NT2/D1 (cell line): ENCODE data around the gene OTUD6A.

Source experiments
- DNase-seq: peaks from one replicate; pipeline ENCODE4 v3.0.0-alpha.2; 2011; ENCODE audit warnings: low read depth, low spot score
- H3K27me3 ChIP-seq: 2 replicates; pipeline ENCODE4 v1.6.0; 2011; ENCODE audit warnings: mild to moderate bottlenecking; ENCODE audit not compliant: insufficient read length, insufficient read depth
- H3K36me3 ChIP-seq: 2 replicates; pipeline ENCODE4 v1.6.1; 2011; ENCODE audit warnings: mild to moderate bottlenecking, low read length, mixed read lengths; ENCODE audit not compliant: insufficient read depth, insufficient read length
- H3K4me1 ChIP-seq: 2 replicates; pipeline ENCODE4 v1.5.1; 2011; ENCODE audit not compliant: insufficient read depth, insufficient read length
- H3K4me3 ChIP-seq: 2 replicates; pipeline ENCODE4 v1.5.1; 2011; ENCODE audit warnings: low read depth; ENCODE audit not compliant: insufficient read length
- H3K9ac ChIP-seq: 2 replicates; pipeline ENCODE4 v1.6.0; 2011; ENCODE audit warnings: low read depth; ENCODE audit not compliant: insufficient read length
- H3K9me3 ChIP-seq: 2 replicates; pipeline ENCODE4 v1.5.1; 2011; ENCODE audit warnings: mild to moderate bottlenecking, low read length; ENCODE audit not compliant: insufficient read depth
- SUZ12 ChIP-seq: IDR thresholded peaks from 2 replicates; pipeline ENCODE4 v1.6.1; 2011; ENCODE audit not compliant: insufficient read length, insufficient read depth; ENCODE audit errors: extremely low read depth
- YY1 ChIP-seq: IDR thresholded peaks from 2 replicates; pipeline ENCODE4 v1.6.1; 2011; ENCODE audit not compliant: insufficient read length, insufficient read depth
- ZNF274 ChIP-seq: IDR thresholded peaks from 2 replicates; pipeline ENCODE4 v1.6.1; 2011; ENCODE audit warnings: mild to moderate bottlenecking, low read depth, low read length

Gene OTUD6A

DNA sequence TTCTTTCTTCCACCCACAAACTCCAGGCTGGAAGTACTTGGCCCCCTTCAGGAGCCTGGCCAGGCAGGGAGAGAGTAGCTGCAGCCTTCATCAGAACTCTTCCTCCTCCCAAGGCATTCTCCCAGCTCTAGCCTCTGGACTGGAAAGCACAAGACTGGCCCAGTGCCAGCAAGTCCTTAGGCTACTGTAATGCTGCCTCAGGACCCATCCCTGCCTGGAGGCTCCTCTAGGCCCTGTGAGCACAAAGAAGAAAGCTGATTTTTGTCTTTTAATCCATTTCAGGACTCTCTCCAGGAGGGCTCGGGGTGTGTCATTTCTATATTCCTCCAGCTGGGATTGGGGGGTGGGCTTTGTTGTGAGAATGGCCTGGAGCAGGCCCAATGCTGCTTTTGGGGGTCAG, 23.3 kb upstream of the OTUD6A start:
- H3K9me3 ChIP-seq = no peaks in the 10 kb centered on the region; the same call in 1 of the 2 replicates
- no peaks in the 10 kb centered on the region for H3K36me3 ChIP-seq
- H3K4me3 ChIP-seq = no peak overlapping the region
- no peak overlapping the region for H3K9ac ChIP-seq
- H3K27me3 ChIP-seq = no peaks in the 10 kb centered on the region
- no peak for DNase-seq
- no peaks in the 10 kb centered on the region for H3K4me1 ChIP-seq
- TF ChIP-seq YY1 = no peak
- no peak for TF ChIP-seq SUZ12
- no peak for TF ChIP-seq ZNF274

DNA sequence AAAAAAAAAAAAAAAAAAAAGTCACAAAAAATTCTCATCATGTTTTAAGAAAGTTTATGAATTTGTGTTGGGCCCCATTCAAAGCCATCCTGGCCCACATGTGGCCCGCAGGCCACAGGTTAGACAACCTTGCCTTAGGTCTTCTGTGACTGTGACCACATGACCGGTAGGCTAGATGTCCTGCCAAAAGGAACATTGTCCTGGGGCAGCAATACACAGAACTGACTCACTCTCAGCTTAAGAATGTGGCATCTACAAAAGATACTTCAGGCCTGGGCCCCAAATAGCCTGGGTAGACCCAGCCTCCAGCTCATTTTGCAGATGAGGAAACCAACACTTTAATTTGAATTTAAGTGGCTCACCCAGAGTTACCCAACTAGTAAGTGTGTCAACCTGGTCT, 22.5 kb upstream of the OTUD6A start:
- H3K9me3 ChIP-seq = no peaks in the 10 kb centered on the region; the same call in 1 of the 2 replicates
- H3K4me1 ChIP-seq = no peaks in the 10 kb centered on the region
- no peak for DNase-seq
- no peaks in the 10 kb centered on the region for H3K27me3 ChIP-seq
- TF ChIP-seq SUZ12 = no peak
- no peak overlapping the region for H3K4me3 ChIP-seq
- no peak overlapping the region for H3K9ac ChIP-seq
- no peaks in the 10 kb centered on the region for H3K36me3 ChIP-seq

DNA sequence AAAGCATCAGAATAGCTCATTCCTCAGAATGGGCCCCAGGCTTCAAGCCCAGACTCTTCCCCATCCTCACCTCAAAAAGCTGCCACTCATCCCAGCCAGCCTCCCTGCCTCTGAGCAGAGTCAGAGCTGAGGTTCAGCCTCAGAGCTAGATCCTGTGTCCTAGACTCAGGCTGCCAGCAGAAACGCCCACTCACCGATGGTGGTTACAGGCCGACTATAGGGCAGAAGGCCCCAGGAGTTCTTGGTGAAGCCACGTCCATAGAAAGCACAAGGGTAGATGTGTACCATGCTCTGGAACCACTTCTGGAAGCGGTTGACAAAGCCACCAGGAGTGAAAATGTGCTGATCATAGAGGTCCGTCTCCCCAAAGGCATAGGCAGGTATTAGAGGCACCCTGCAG, 20.3 kb upstream of the OTUD6A start:
- Histone ChIP-seq H3K4me1 (no peaks in the 10 kb centered on the region), H3K27me3 (no peaks in the 10 kb centered on the region), H3K36me3 (no peaks in the 10 kb centered on the region), H3K9me3 (no peaks in the 10 kb centered on the region; the same call in 1 of the 2 replicates), H3K9ac (no peak overlapping the region), H3K4me3 (no peak overlapping the region)
- TF ChIP-seq YY1 (no peak), ZNF274 (no peak), SUZ12 (no peak)
- no peak for DNase-seq

DNA sequence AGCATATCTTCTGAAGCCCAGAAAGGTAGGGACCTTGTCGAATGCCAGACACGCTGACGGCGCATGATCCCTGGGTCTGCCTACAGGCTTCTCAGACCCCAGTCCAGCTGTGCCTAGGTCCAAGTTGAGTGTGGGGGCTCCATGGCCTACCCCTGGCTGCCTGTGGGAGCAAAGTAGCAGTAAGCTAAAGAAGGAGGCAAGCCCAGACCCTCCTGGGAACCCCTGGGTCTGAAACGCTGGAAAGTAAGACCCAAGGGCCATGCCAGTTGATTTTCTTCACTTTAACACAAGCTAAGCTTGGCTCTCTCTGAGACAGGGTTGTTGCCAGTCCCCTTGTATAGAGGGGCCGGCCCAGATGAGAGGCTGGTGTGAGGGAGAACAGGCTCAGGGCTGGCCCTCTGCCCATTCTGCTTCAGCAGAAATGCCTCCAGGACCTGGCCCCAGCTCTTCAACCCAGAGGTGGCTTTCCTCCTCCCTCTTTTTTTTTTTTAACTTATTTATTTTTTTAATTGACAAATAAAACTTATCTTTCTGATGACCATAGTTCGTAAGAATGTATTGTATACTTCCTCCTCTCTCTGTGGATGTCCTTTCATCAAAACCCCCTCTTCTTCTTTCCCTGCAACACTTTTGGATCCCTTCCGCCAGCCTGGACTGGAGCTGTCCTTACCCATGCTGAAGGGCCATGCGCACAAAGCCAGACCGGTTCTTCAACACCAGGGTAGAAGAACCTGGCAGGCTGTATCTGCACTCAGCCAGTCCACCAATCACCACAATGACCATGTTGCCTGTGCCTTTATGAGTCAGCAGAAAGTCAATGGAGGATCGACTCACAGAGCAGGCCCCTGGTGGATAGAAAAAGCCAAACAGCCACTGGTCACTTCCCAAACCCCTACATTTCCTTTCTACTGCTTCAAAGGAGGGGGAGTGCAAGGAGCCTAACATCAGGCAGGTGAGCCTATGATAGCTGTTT, 19.6 kb upstream of the OTUD6A start:
- Histone ChIP-seq H3K36me3 (no peaks in the 10 kb centered on the region), H3K4me3 (no peak overlapping the region), H3K9ac (no peak overlapping the region), H3K9me3 (no peaks in the 10 kb centered on the region; the same call in 1 of the 2 replicates), H3K27me3 (no peaks in the 10 kb centered on the region), H3K4me1 (no peaks in the 10 kb centered on the region)
- TF ChIP-seq ZNF274 (no peak), SUZ12 (no peak), YY1 (no peak)
- no peak for DNase-seq

- Histone ChIP-seq H3K9ac (no peak overlapping the region), H3K4me3 (no peak overlapping the region), H3K9me3 (no peaks in the 10 kb centered on the region; the same call in 1 of the 2 replicates), H3K4me1 (no peaks in the 10 kb centered on the region), H3K27me3 (no peaks in the 10 kb centered on the region), H3K36me3 (no peaks in the 10 kb centered on the region)
- no peak for TF ChIP-seq YY1
- no peak for TF ChIP-seq SUZ12
- TF ChIP-seq ZNF274 = no peak
- no peak for DNase-seq
These were observed 18.6 kb upstream of the OTUD6A start for GRCh38 chrX:70043685-70044084.

DNA sequence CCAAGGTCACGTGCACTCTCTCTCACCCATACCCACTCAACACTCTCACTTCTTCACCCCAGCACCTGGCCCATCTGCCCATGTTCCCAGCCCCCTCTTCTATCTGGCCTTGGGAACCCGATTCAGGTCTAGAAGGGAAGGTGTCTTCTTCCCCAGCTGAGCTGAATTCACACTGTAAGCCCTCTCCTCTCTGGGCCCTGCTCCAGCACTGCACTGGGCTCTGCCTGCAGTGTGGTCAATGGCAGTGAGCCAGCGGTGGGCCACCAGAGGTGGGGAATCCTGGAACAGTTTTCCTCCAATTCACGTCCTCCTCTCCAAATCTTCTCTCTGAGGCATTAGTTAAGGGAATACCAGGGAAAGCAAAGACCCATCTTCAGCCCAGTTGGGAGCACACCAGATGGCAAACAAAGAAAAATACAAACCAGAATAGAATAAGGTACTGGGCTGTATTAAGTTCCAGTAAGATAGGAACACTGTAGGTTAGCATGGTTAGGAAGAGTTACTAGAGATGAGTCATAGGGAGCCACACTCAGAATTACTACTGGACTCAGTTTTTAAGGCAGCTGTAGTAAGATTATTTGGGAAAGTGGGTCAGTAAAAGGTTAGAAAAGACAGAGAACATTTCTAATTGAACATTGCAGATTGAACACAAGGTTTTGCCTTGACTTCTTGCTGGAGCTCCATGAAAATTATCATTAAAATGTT, 17.6 kb upstream of the OTUD6A start:
- Histone ChIP-seq H3K27me3 (no peaks in the 10 kb centered on the region), H3K36me3 (no peaks in the 10 kb centered on the region), H3K9ac (no peak overlapping the region), H3K4me1 (no peaks in the 10 kb centered on the region), H3K4me3 (no peak overlapping the region), H3K9me3 (no peaks in the 10 kb centered on the region; the same call in 1 of the 2 replicates)
- no peak for TF ChIP-seq SUZ12
- no peak for TF ChIP-seq YY1
- TF ChIP-seq ZNF274 = no peak
- no peak for DNase-seq

GRCh38 chrX:70046978-70047377, 15.3 kb upstream of the OTUD6A start:
- H3K4me1 ChIP-seq = no peaks in the 10 kb centered on the region
- H3K9ac ChIP-seq = no peak overlapping the region
- no peaks in the 10 kb centered on the region; the same call in 1 of the 2 replicates for H3K9me3 ChIP-seq
- H3K4me3 ChIP-seq = no peak overlapping the region
- TF ChIP-seq SUZ12 = no peak
- no peak for TF ChIP-seq YY1
- TF ChIP-seq ZNF274 = no peak
- no peak for DNase-seq
- no peaks in the 10 kb centered on the region for H3K27me3 ChIP-seq
- H3K36me3 ChIP-seq = no peaks in the 10 kb centered on the region
